ENCODE data around the gene MCUB.

Gene MCUB

GRCh38 chr4:109735566-109736365, 175.7 kb downstream of the MCUB start:
- no peaks in the 10 kb centered on the region for H3K36me3 ChIP-seq (ENCODE audit: control insufficient read depth in 1 of 2, insufficient read depth in 2 of 2, low read length in 2 of 2)
- no peak overlapping the region for H3K27ac ChIP-seq (ENCODE audit: low read length)
- H3K4me3 ChIP-seq (ENCODE audit: low read depth in 1 of 2, low read length in 2 of 2): no peak overlapping the region
- no peaks in the 10 kb centered on the region for H3K27me3 ChIP-seq (ENCODE audit: low read depth, low read length)
- peaks cover 0 to under 1% of the 10 kb centered on the region in 2 donors for H3K4me1 ChIP-seq (ENCODE audit: control insufficient read depth in 1 of 2, insufficient read depth in 2 of 2, low read length in 2 of 2)
- no peaks in the 10 kb centered on the region for H3K9me3 ChIP-seq (ENCODE audit: control insufficient read depth in 1 of 2, low read length in 2 of 2)
